ENCODE data around the gene CHTOP.
"Not testable (repeated sequence)": the region's sequence is repeated elsewhere in the genome, so short reads cannot be mapped to it uniquely, and the experiment has no call there.

Gene CHTOP

GRCh38 chr1:153635872-153636271 lies 2.0 kb downstream of the CHTOP start:
- no peak for FAIRE-seq

- FAIRE-seq = no peak
These were observed 2.4 kb downstream of the CHTOP start for GRCh38 chr1:153636312-153636711.

- FAIRE-seq = no peak
These were observed 4.4 kb downstream of the CHTOP start for GRCh38 chr1:153638261-153638660.

GRCh38 chr1:153639280-153639679 lies 5.4 kb downstream of the CHTOP start:
- no peak for FAIRE-seq

- not testable (repeated sequence) for FAIRE-seq
These were observed 6.3 kb downstream of the CHTOP start for GRCh38 chr1:153640213-153640612.

GRCh38 chr1:153640861-153641260 lies 7.0 kb downstream of the CHTOP start:
- FAIRE-seq = no peak

DNA sequence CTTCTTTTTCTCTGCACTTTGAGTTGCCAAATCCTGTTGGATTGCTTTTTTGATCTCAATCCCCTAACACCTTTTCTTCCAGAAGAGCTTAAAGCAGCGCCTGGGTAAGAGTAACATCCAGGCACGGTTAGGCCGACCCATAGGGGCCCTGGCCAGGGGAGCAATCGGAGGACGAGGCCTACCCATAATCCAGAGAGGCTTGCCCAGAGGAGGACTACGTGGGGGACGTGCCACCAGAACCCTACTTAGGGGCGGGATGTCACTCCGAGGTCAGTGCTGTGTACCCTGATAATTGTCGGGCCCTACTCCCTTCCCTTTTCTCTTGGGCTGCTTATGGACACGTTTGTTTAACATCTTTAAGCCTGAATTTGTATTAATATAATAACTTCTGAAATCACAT lies 8.3 kb downstream of the CHTOP start:
- no peak for FAIRE-seq

DNA sequence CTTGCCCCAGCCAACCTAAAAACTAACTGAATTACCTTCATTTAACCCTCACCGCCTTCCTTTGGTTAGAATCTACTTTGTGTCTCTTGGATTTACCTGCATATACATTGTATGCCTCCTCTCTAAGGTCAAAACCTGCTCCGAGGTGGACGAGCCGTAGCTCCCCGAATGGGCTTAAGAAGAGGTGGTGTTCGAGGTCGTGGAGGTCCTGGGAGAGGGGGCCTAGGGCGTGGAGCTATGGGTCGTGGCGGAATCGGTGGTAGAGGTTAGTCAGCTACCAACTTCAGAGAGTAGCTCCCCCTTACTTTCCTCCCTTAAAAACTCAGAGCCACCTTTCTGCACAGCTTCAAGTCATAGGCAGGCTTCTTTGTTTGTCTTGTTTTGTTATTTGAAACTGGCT lies 9.2 kb downstream of the CHTOP start:
- no peak for FAIRE-seq

DNA sequence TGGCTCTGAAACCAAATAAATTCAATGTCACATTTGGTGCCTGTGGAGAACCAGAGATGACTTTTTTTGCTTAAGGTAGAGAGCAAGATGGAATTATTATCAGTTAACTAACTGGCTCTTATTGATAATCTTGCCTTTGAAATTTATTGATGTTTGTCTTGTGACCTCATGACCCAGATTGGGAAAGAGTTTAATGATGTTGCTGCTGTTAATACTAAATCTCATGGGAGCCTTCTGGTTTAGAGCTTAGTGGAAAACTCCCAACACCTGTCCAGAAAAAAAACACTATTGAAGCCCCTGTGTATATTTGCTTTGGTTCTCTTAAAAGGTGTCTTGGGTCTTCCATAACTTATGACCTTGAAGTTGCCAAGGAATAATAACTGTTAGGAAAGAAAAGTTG lies 9.9 kb downstream of the CHTOP start:
- FAIRE-seq = no peak

DNA sequence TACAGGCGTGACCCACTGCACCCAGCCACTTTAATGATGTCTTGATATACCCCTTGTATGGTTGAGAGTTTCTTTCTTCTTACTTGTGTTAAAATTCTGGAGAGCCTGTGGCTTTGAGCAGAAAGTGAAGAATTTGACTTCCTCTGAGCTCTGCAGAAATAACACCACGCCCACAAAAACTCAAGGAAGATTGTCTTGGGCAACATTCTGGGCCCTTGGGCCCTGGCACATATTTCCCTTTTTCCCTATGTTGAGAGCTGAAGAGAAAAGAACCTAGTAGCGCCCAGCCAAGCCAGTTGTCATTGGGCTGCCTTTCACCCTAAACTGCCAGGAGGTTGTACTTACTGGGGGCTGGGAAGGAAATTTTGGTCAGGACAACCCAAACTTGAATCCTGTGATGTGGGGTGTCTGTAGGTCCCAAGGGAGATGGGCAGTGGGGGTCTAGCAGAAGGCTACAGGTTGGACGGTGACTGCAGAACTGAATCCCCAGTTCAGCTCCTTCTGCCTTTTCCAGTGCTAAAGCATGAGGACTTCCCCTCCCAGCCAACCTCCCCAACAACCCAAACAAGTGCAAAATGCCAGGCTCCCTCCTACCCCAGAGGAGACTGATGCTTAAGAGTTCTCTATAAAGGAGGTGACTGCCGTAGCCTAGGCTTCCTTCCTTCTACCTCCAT lies 12.9 kb downstream of the CHTOP start:
- FAIRE-seq = no peak

DNA sequence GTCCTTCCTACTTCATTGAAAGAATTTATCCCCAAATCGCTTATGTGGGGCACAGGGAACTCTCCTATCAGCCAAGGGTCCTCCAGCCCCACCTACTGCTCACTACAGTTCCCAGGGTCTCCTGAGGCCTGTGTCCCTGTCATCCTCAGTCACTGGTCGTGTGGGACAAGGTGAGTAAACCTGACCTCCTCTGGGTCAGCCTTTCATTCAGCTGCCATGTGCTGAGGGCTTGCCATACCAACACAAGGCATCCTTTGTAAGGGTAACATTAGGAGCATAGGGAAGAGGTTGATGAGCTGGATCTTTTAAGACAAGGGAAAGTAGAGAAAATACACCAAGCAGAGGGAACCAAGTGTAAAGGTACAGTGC lies 13.5 kb downstream of the CHTOP start:
- FAIRE-seq = no peak

DNA sequence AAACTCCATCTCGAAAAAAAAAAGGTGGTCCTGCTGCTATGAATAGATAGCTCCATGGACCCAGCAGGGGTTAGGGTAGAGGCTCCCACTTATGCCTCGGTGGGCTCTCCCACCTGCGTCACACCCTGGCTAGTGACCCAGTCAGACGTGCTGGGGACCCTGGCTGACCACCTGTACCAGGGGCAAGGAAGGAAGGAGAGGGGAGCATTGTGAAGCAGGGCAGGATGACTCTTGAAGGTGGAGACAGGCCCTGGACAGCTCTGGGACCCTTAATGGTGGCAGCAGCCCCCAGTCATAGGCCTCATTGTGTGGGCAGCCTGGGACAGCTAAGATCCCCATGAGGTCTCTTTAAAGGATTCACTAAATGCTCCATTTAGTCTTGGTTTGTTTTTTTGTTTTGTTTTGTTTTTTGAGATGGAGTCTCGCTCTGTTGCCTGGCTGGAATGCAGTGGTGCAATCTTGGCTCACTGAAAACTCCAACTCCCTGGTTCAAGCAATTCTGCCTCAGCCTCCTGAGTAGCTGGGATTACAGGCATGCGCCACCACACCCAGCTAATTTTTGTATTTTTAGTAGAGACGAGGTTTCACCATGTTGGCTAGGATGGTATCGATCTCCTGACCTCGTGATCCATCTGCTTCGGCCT lies 14.3 kb downstream of the CHTOP start:
- no peak for FAIRE-seq

GRCh38 chr1:153649137-153649862 lies 15.4 kb downstream of the CHTOP start:
- no peak for FAIRE-seq

DNA sequence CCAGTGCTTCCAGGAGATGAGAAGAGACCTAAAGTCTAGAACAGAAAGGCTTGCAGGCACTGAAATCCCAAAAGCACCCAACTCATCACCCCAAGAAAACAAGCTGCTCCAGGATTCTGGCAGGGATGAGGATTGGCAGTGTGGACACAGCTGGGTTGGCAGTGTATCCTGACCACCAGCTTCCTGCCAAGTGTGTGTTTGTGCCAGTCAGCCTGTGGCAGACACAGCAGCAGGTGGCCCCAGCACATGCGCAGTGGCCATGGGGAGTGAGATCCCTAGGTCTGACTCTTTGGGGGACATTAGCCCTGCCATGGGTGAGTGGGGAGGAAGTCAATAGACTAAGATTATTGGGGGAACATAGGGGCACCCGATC lies 16.0 kb downstream of the CHTOP start:
- FAIRE-seq = no peak

DNA sequence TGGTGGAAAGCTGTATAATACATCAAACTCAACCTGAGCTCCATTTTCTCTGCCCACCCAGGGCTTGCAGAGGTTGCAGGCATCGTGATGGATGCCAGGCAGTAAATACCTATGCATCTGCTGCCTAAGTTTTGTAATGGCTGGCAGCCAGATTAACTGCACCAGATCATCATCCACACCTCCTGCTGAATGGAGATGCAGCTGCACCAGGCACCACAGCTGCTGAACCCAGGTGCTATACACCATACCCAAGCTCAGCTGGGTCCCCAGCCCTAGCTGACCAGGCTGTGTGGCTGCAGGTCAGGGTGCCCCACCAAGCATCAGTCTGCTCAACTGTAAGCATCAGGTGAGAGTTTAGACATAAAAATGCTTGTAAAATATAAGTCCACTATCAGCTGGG lies 17.9 kb downstream of the CHTOP start:
- FAIRE-seq = no peak

GRCh38 chr1:153652805-153653500 lies 19.1 kb downstream of the CHTOP start:
- no peak for FAIRE-seq

GRCh38 chr1:153655333-153655732 lies 21.5 kb downstream of the CHTOP start:
- FAIRE-seq = no peak

GRCh38 chr1:153658400-153659174 lies 24.7 kb downstream of the CHTOP start, which contains the start of gene SNAPIN:
SNAPIN (plus strand) TSS chr1:153658703; CDS start chr1:153658744, 41 bp downstream.
- no peak for FAIRE-seq

DNA sequence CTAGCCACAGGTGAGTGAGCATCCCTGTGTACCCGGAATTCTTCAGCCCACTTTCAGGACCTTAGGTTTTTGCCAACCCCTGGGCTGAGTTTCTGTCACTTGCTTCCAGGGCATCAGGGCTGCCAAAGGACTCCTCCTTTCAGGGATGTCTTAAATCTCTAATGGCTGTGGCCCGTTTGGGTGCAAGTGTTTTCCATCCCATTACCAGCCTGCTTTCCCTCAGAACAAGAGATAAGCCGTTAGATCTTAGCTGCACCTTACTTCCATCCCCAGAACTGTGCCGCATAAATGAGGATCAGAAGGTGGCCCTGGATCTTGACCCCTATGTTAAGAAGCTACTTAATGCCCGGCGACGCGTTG lies 25.3 kb downstream of the CHTOP start:
- FAIRE-seq = no peak

GRCh38 chr1:153659656-153660055 lies 25.8 kb downstream of the CHTOP start:
- FAIRE-seq = no peak

GRCh38 chr1:153661111-153661708 lies 27.3 kb downstream of the CHTOP start:
- no peak for FAIRE-seq

GRCh38 chr1:153662269-153662668 lies 28.4 kb downstream of the CHTOP start:
- no peak for FAIRE-seq

All from islet of Langerhans (tissue), 1 donor.